CD4-positive, alpha-beta T cell treated with Interleukin-21 for 1 hour (primary cell): Measurements from ENCODE around the gene CBFB.

Source experiments
- DNase-seq: peaks from one replicate; pipeline ENCODE4 v3.0.0-alpha.2; 2020

Gene CBFB

DNA sequence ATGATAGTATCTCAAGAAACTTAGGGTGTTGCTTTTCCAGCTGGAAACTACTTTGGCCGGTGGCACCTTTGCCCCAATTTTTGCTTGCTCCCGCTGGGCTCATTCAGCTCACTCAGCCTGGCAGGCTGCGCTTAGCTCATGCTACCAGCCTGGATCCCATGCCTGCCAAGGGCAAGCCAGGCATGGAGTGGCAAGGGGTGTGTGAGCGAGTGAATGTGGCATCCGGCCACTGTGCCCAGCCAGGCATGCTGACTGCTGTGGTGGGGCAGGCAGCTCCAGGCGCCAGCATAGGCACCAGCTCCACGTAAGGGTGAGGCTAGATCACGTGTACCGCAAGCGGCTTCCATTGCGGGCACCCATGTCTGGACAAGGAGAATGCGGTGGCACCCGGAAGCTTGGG is 112.4 kb downstream of the CBFB start:
- DNase-seq, result no peak

DNA sequence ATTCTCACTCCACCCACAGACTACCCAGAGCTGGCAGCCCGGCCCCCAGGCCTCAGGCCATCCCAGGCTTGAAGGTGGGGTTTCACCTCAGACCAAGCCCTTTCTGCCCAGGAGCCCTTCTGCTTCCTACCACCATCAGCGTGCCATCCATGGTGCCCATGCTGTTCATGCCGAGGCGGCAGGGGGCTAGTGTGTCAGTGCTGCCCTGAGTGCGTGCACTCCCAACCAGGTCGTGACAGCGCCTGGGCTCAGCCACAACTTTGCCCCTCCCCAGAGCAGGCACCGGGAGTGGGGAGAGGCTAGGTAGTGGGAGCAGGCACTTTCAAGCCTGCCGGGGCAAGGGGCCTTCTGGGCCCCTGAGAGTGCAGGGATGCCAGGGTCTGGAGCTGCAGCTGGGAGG is 113.4 kb downstream of the CBFB start:
- DNase-seq, result no peak

DNA sequence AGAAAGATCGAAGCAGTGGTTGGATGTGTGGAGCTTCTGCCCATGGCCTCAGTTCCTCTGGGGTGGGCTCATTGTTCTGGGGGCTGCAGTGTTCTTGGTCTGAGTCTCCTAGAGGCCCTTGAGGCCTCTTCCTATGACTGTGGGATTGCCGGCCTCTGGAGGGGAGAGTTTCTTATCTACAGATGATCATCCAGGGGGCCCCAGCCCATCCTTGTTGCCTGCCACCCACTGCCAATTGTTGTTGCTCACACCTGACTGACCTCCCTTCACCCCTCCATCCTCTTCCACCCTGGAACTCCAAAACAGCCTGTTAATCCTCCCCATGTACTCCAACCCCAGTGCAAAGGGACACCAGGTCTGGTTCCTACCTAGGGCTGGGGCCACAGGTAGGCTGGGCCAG is 116.0 kb downstream of the CBFB start:
- DNase-seq, result no peak

DNA sequence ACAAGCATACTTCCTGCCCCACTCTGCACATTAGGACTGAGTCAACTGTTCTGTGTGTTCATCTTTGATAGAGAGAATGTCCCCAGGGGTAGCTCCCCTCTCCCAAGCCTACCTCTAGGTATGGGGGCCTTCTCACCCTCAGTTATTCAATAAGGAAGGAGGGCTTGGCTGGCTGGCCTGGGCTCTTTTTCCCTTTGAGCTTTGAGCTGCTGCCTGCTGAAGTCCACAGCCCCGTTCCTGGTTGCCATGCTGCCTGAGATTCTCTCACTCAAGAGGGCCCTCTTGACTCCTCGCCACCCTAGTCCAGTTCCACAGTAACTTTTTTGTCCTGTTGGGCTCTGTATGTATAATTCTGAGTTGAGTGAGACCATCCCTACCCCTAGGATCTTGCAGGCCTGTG is 116.8 kb downstream of the CBFB start:
- no peak for DNase-seq

DNA sequence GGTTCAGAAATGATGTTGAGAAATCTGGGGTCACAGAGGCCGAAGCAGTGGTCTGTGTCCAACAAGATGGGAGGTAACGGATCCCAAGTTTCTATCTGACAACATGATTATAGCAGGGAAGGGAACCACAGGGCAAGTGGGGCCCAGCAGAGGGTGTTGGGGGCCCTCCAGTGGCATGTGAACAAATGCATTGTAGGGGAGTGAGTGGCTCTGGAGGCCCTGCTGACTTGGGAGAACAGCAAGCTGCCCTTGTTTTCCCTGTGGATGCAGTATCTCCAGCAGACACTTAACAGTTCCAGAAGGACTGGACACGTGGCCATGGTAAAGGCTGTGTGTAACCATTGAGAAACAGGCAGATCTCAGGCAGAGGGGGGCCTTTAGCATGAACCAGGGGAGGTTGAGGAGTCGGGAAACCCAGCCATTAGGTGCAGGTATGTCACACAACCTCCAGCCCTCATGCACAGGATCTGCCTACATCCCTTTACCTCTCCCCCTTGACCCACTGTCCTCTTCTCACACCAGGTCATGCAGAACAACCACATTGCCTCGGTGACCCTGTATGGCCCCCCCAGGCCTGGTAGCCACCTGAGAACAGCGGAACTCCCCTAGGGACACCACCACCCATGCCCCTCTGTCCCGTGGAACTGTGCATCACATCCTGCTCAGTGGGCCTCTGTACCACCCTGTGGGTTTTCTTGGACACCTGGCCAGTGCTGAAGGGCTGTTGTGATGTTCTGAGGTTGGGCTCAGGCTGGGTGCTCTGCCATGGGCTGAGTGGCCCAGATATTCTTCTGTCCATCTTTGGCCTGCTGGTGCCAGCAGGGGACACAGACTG is 117.8 kb downstream of the CBFB start:
- no peak for DNase-seq

DNA sequence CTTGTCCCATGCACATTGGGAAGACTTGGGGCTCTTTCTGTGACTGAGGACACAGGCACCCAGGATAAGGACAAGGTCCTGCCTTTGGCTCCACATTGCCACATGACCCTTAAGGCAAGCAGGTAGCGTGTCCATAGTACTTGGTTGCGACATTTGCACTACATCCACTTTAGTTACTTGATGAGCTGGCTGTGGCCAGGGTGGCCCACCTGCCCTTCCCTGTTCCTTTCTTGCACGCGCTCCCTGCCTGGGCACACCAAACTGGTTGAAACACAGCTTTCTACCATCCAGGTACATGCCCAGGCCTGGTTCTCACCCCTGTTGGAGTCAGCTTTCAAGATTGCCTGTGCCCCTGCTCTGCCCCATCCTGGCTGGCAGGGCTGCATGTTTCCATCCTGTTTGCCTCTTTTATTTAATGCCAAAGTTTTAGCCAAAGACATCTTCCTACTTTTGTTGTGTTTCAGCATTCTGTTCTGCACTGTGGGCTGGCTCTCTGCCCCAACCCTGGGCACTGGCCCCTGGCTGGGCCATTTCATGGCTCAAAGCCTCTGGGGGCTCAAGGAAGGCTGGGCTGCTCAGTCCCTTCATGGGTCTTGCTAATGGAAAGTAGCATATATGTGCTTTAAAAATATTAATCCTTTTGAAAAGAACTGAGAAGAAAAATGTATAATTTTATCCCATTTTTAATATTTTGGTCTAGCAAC is 118.6 kb downstream of the CBFB start:
- DNase-seq, result no peak

DNA sequence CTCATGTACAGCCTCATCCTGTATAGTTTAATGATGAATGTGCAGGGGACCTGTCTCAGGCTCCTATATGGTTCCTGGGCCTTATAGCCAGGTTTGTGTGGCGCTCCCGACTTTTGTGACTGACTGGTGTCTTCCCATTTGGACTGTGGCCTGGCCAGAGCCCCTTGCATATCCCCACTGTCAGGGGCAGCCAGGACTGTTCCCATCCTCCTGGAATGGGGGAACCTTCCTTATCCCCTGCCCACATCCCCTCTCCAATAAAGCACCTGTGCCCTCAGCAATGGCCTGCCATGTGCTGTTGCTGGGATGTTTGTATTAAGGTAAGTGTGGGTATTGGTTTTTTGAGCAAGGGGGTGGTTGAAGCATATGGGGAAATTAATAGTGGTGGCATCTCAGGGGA is 119.3 kb downstream of the CBFB start:
- DNase-seq, result no peak

DNA sequence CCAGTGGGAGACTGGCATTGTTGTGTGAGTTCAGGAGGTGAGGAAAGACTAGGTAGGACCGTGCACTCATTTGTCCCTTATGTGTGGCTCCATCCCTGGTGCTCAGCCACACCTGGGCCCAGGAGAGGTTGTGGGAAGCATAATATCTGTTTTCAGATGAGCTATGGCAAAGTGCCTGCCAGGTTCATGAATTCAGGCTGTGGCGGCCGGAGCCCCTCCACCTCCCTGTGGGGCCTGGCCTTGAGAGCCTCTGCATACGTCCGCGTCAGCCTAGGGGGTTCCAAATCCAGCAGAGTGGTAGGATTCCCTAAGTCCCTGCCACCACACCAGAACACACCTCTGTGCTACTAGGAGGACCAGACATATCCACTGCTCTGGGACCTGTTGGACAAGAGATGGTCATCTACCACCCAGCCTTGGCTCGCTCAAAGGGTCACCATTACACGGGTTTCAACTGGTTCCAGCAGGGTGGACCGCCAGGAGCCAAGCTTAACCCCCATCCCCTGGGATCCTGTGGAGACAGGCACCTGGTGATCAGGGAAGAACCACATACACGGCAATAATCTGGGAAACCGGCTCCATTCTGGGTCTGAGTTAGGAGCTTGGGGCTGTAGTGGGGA is 119.8 kb downstream of the CBFB start:
- DNase-seq, result no peak

DNA sequence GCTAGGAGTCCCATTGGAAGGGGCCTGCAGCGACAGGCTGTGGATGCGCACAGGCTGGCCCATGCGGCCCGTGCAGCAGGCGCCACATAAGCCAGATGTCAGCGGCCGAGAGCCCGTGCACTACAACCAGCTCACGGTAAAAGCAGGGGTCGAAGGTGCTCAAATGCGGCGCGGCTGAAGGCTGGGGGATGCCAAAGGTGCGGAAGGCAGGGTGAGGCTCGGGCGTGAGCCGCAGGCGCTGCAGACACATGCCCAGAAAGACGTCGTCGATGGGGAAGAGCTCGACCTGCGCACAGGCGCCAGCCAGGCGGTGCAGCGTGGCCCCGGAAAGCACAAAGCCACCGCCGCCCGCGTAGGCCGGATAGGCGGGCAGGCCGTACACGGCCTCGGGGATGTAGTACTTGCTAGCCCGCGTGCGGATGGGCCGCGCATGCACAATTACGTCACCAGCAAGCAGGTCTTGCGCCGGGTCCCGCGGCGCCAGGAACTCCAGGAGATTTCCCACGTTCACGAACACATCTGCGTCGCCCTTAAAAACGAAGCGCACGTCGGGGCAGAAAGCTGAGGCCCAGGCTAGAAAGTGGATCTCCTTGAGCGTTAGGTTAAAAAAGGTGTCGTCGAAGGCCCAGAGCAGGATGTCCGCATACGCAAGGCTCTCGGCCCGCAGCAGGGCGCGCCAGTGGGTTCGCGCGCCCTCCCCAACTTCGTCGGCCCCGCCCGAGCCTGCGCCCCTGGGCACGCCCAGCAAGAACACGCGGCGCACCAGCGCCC is 120.5 kb downstream of the CBFB start:
- DNase-seq, result no peak

DNA sequence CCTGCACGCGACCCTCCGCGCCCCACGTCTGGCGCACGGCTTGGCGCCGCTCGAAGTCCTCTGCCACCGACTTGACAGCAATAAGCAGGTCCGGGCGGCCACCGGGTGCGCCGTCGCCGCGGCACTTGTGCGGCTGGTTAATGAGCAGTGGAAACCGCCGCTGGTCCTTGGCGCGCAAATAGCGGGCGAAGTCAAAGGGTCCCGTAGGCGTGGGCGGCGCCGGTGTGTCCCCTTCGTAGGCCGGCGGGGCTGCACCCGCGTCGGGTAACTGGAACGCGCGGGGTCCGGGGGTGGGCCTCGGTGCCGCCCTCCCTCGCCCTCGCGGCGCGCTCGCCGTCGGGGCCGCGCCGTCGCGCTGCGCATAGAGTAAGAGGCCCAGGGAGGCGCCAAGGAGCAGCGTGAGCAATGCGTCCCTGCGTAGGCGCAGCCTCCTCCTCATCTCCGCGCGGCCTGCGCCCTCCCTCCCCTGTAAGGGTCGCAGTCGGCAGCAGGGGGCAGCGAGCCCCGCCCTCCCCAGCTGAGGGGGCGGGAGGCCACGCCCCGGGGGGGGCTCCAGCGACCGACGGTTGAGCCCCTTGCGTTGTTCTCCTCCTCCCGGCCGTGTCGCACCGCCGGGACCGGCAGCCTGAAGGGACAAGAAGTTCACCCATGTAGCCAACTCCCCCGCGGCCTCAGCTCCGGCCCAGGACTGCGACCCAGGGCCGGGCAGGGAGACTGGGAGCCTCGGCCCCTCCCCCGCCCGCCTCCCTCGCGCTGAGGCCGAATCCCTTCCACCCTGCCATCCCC is 121.3 kb downstream of the CBFB start:
- DNase-seq, result peak; percentile 46
